GM19239 (cell line): ENCODE measurements around the gene NIPA2.
A peak's percentile ranks its signal among the peaks of the same experiment; 100 is the strongest.
"Not testable (repeated sequence)": the region's sequence is repeated elsewhere in the genome, so short reads cannot be mapped to it uniquely, and the experiment has no call there.

ENCODE experiments used
- DNase-seq: peaks from one replicate; pipeline ENCODE4 v3.0.0; 2011; ENCODE audit warnings: low spot score; ENCODE audit not compliant: insufficient read length
- FAIRE-seq: peaks from 2 replicates; lab custom pipeline; 2011; peaks lifted over from hg19 to GRCh38; lab: Jason Lieb, UNC

NIPA2 gene

DNA sequence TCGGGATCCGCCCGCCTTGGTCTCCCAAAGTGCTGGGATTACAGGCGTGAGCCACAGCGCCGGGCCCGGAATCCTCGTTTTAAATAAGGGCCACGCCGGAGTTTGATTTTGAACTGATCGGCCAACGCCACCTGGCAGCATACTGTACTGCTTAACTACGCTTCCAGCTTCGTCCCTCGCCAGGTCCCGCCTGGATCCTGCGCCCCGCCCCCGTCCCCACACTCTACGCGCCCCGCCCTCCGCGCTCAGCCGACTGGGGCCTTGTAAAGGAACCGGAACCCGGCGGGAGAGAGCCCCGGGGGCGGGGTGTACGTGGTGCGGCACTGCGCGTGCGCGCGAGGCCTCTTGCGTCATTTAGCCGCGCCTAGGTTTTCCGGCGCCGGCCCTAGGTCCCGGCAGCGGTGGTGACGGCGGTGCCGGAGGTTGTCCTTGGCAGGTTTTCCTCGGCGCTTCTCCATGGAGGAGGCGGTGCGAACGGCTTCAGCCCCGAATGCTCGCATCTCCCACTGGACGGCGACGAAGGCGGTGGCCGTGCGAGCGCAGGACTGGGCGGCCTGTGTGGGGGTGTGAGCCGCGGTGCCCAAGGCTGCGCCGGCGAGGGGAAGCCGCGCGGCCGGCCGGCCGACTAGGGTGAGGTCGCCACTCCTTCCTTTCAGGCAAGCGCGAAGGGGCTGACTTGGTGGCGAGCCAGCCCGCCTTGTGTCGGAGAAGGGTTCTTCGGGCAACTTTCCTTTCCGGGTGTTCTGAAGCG is at the start of gene NIPA2:
NIPA2 (plus strand) TSS at position 375 of the 751 bp plus-strand sequence. CDS start 13,066 bp downstream, outside the sequence.
- FAIRE-seq (peak; percentile 70), DNase-seq (peak; percentile 86)

DNA sequence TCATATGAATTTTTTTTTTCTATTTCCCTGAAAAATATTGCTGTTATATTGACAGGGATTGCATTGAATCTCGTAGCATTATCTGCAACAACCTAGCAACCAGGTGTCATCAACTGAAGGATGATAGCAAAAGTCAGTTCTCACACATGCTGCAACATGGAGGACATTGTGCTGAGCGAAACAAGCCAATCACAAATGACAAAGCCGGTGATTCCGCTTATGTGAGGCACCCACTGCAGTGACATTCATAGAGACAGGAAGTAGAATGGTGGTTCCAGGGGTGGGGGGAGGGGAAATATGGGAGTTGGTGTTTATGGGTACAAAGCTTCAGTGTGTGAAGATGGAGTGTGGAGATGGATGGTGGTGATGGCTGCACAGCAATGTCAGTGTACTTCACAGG is 44.4 kb upstream of the NIPA2 start:
- FAIRE-seq (no peak), DNase-seq (no peak)

- FAIRE-seq = no peak
Observed at GRCh38 chr15:22794621-22795167, 43.8 kb upstream of the NIPA2 start.

DNA sequence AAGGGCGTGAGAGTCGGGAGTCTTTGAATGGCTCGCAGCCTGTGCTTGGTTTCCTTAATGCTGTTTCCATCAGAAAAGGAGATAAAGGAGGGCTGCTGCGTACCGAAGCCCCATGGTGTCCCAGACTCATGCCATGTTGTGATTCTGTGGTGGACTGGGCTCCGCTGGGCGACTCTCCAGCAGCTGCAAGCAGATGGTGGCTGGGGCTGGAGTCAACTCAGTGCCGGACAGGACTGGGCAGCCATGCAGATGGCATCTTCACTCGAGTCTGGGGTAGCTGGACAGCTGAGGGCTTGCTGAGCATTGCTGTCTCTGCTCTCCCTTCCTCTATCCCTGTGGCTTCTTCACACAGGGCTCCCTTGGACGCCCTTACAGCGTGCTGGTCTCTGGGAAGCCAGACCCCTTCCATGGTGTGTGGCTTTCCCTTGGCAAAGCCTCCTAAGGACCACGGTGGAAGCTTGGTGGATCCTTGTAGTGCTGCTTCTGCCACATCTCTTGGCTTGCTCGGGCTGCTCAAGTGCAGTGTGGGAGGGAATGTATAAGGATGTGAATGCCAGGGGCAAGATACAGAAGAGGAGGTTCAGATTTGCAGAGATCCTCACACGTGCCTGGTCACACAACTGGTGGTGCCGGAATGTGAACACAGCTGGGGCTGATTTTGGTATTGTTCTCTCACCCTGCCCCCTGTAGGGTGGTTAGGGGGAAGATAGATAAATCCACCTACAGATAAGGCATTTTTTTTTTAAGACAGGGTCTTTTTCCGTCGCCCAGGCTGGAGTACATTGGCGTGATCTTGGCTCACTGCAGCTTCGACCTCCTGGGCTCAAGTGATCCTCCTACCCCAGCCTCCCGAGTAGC is 43.0 kb upstream of the NIPA2 start:
- DNase-seq (no peak), FAIRE-seq (no peak)

More at GRCh38 chr15:22794621-22795167, 43.8 kb upstream of the NIPA2 start:
- no peak for DNase-seq

DNA sequence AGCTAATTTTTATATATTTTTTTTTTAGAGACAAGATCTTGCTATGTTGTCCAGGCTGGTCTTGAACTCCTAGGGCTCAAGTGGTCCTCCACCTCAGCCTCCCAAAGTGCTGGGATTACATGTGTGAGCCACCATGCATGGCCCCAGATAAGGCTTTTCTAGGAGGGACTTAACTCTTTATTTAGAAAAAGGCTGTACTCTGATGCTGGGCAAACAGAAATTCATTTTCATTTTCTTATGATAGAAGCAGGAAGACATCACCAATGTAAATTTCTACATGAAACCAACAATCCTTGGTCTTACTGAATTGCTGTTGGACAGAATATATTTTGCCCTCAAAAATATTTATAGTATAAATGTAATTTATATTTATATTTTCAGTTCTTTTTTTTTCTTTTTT is 42.4 kb upstream of the NIPA2 start:
- no peak for DNase-seq
- FAIRE-seq = no peak

GRCh38 chr15:22799902-22800301 is 38.6 kb upstream of the NIPA2 start:
- DNase-seq (no peak), FAIRE-seq (no peak)

GRCh38 chr15:22803006-22803405 is 35.5 kb upstream of the NIPA2 start:
- not testable (repeated sequence) for FAIRE-seq, DNase-seq

GRCh38 chr15:22806156-22806555 is 32.3 kb upstream of the NIPA2 start:
- FAIRE-seq = no peak
- DNase-seq = no peak

DNA sequence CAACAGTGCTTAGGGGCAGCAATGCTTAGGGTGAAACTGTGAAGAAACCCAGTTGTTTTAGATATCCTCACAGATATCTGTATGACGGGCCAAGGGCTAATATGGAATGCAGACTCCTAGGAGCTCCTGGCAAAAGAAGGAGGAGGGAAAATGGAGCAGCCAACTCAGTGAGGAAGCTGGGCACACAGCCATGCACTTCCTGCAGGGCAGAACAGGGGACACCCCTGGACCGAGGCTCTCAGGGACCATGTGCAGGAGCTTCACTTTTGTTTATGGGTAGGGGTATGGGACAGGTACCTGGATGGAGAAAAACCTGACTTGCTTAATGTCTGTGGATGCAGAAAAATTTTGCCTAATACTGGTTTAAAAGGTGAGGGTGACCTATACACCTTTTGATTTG is 31.8 kb upstream of the NIPA2 start:
- FAIRE-seq (no peak), DNase-seq (no peak)

DNA sequence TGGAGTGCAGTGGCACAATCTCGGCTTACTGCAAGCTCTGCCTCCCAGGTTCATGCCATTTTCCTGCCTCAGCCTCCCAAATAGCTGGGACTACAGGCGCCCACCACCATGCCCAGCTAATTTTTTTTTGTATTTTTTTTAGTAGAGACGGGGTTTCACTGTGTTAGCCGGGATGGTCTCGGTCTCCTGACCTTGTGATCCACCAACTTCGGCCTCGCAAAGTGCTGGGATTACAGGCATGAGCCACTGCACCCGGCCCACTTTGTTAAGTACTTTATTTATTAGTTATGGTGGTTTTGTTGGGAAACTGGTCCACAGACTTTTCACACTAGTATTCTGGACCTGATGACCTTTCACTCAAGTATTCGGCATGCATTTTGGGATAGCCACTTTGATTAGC is 30.6 kb upstream of the NIPA2 start:
- FAIRE-seq = not testable (repeated sequence)

DNA sequence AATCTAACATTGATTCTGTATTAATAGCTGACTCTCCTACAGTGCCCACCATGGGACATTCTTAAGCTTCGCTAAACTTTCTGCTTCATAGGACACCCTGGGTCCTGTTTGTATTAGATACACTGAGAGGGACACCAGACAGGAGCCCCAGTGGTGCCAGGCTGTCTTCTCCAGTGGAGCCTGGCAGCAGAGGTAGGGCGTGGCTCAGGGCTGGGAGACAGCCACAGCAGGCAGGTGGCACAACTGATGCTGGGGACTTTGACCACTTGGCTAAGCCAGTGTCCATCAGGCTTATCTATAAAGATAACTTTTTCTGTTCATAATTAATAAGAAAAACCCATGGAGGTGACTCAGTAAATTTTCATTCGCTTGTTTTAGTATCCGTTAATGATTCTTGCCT is 30.2 kb upstream of the NIPA2 start:
- DNase-seq (no peak), FAIRE-seq (no peak)

More for the DNA sequence above, 30.6 kb upstream of the NIPA2 start:
- not testable (repeated sequence) for DNase-seq

- DNase-seq = no peak
- no peak for FAIRE-seq
Observed at GRCh38 chr15:22808761-22809280, 29.6 kb upstream of the NIPA2 start.

GRCh38 chr15:22810033-22810852 is 28.2 kb upstream of the NIPA2 start:
- peak; percentile 44 for FAIRE-seq
- no peak for DNase-seq

- no peak for DNase-seq
- no peak for FAIRE-seq
Observed at GRCh38 chr15:22810853-22811338, 27.6 kb upstream of the NIPA2 start.

- DNase-seq = no peak
- FAIRE-seq = no peak
Observed at GRCh38 chr15:22811640-22812039, 26.8 kb upstream of the NIPA2 start.

- no peak for DNase-seq
- FAIRE-seq = no peak
Observed at GRCh38 chr15:22813844-22814243, 24.6 kb upstream of the NIPA2 start.

GRCh38 chr15:22815766-22816165 is 22.7 kb upstream of the NIPA2 start:
- no peak for DNase-seq
- no peak for FAIRE-seq

- FAIRE-seq (no peak), DNase-seq (no peak)
Observed at GRCh38 chr15:22819651-22820050, 18.8 kb upstream of the NIPA2 start.

DNA sequence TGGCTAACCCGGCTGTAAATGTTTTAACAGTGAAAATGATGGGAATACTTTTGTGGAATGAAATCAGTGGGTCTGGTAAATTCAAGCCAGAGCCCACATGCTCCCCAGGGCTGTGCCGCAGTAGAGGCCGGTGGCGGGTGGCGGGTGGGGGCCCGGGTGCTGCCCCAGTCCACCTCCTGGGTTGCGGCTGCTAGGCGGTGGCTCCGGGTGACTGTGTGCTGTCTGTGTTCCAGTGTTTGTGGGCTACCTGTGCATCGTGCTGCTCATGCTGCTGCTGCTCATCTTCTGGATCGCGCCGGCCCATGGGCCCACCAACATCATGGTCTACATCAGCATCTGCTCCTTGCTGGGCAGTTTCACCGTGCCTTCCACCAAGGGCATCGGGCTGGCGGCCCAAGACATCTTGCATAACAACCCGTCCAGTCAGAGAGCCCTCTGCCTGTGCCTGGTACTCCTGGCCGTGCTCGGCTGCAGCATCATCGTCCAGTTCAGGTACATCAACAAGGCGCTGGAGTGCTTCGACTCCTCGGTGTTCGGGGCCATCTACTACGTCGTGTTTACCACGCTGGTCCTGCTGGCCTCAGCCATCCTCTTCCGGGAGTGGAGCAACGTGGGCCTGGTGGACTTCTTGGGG is 14.9 kb upstream of the NIPA2 start:
- DNase-seq (no peak), FAIRE-seq (no peak)
